SK-N-SH treated with all-trans-retinoic acid at 6 μM for 48 hours (cell line): ENCODE results near the gene LRRC18.

Experiments used
- ATAC-seq: fragments of 200-7000 bp; cut with Tn5 transposase; 3 replicates; pipeline ENCODE4 v1.9.1; 2020; ENCODE audit warnings: mild to moderate bottlenecking, moderate library complexity
- ARNTL ChIP-seq: fragments of 450-650 bp; formaldehyde crosslinking; IDR thresholded peaks from 2 replicates; pipeline ENCODE4 v1.5.0; 2020; ENCODE audit warnings: low read depth, mild to moderate bottlenecking, moderate library complexity, borderline replicate concordance
- BACH2 ChIP-seq: fragments of 250-450 bp; sonication (Bioruptor Pico); IDR thresholded peaks from 2 replicates; pipeline ENCODE4 v1.9.0; 2021; ENCODE audit warnings: mild to moderate bottlenecking, borderline replicate concordance
- CSDC2 ChIP-seq: fragments of 250-450 bp; sonication (Bioruptor Pico); IDR thresholded peaks from 2 replicates; pipeline ENCODE4 v1.5.0; 2020; ENCODE audit warnings: mild to moderate bottlenecking, moderate library complexity
- ESRRG ChIP-seq: fragments of 250-450 bp; sonication (Bioruptor Pico); IDR thresholded peaks from 2 replicates; pipeline ENCODE4 v1.6.1; 2021; ENCODE audit warnings: mild to moderate bottlenecking
- GLIS3 ChIP-seq: fragments of 250-450 bp; sonication (Bioruptor Pico); IDR thresholded peaks from 2 replicates; pipeline ENCODE4 v1.5.0; 2020; ENCODE audit warnings: mild to moderate bottlenecking, moderate library complexity
- ISL1 ChIP-seq: fragments of 250-450 bp; sonication (Bioruptor Pico); IDR thresholded peaks from 2 replicates; pipeline ENCODE4 v2.1.2; 2022; ENCODE audit warnings: mild to moderate bottlenecking, moderate library complexity
- OSR1 ChIP-seq: fragments of 250-450 bp; sonication (Bioruptor Pico); IDR thresholded peaks from 2 replicates; pipeline ENCODE4 v1.8.0; 2022; ENCODE audit warnings: moderate library complexity, mild to moderate bottlenecking, inconsistent platforms
- RARB ChIP-seq: fragments of 250-450 bp; sonication (Bioruptor Pico); IDR thresholded peaks from 2 replicates; pipeline ENCODE4 v1.8.0; 2021; ENCODE audit warnings: mild to moderate bottlenecking, moderate library complexity
- SNAI2 ChIP-seq: fragments of 250-450 bp; sonication (Bioruptor Pico); IDR thresholded peaks from 2 replicates; pipeline ENCODE4 v1.5.0; 2020; ENCODE audit warnings: mild to moderate bottlenecking, moderate library complexity
- TCF4 ChIP-seq: fragments of 250-450 bp; sonication (Bioruptor Pico); IDR thresholded peaks from 2 replicates; pipeline ENCODE4 v1.8.0; 2021; ENCODE audit warnings: mild to moderate bottlenecking, moderate library complexity, borderline replicate concordance
- TOX ChIP-seq: fragments of 250-450 bp; sonication (Bioruptor Pico); IDR thresholded peaks from 2 replicates; pipeline ENCODE4 v1.8.0; 2021; ENCODE audit warnings: mild to moderate bottlenecking, moderate library complexity, borderline replicate concordance
- ZC3H10 ChIP-seq: fragments of 250-450 bp; sonication (Bioruptor Pico); IDR thresholded peaks from 2 replicates; pipeline ENCODE4 v1.5.1; 2021; ENCODE audit warnings: mild to moderate bottlenecking, moderate library complexity
- ZFP3 ChIP-seq: fragments of 250-450 bp; sonication (Bioruptor Pico); IDR thresholded peaks from 2 replicates; pipeline ENCODE4 v1.5.0; 2020; ENCODE audit warnings: mild to moderate bottlenecking, moderate library complexity
- ZFP30 ChIP-seq: fragments of 450-650 bp; formaldehyde crosslinking; IDR thresholded peaks from 2 replicates; pipeline ENCODE4 v1.5.0; 2022; ENCODE audit warnings: mild to moderate bottlenecking, moderate library complexity
- ZNF565 ChIP-seq: fragments of 450-650 bp; formaldehyde crosslinking; conservative IDR thresholded peaks from 2 replicates; pipeline ENCODE4 v1.5.0; 2020; ENCODE audit warnings: low read depth, mild to moderate bottlenecking, moderate library complexity
- ZNF70 ChIP-seq: fragments of 450-650 bp; formaldehyde crosslinking; IDR thresholded peaks from 2 replicates; pipeline ENCODE4 v1.5.0; 2020; ENCODE audit warnings: mild to moderate bottlenecking, moderate library complexity
- ZNF8 ChIP-seq: fragments of 450-650 bp; formaldehyde crosslinking; IDR thresholded peaks from 2 replicates; pipeline ENCODE4 v1.5.0; 2020; ENCODE audit warnings: mild to moderate bottlenecking, moderate library complexity
- TF ChIP-seq, protein P1 (sequence below): fragments of 250-450 bp; sonication (Bioruptor Pico); IDR thresholded peaks from 2 replicates; pipeline ENCODE4 v1.5.1; 2021; ENCODE audit warnings: mild to moderate bottlenecking, moderate library complexity
- TF ChIP-seq, protein P2 (sequence below): fragments of 250-450 bp; sonication (Bioruptor Pico); IDR thresholded peaks from 2 replicates; pipeline ENCODE4 v1.5.1; 2020; ENCODE audit warnings: low read depth, mild to moderate bottlenecking, moderate library complexity
- TF ChIP-seq, protein P3 (sequence below): fragments of 250-450 bp; sonication (Bioruptor Pico); IDR thresholded peaks from 2 replicates; pipeline ENCODE4 v1.5.0; 2020; ENCODE audit warnings: mild to moderate bottlenecking, moderate library complexity
- TF ChIP-seq, protein P4 (sequence below): fragments of 250-450 bp; sonication (Bioruptor Pico); IDR thresholded peaks from 2 replicates; pipeline ENCODE4 v1.8.0; 2020; ENCODE audit warnings: mild to moderate bottlenecking, moderate library complexity, borderline replicate concordance

Gene LRRC18

DNA sequence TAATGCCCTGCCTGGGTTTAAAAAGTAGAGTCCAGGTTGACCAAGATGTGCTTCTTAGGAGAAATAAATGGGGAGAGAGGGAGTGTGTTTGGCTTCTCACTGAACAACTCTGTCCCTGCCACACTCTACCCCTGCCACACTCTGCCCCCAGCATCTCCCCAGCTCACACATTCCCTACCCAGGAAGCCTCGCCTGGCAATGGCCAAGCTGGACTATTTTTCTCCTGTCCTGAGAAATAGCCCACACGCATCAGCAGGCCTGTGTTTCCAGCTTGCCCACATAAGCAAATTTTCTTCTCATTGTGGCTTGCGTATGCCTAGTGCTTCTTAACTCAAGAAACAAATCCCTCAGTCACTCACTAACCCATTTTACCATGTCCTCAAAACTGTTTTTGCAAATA is 1.8 kb downstream of the LRRC18 start:
- no peak for ATAC-seq
- TF ChIP-seq RARB (CRISPR knock-in tag) (no peak), ZNF8 (CRISPR knock-in tag) (no peak), CSDC2 (CRISPR knock-in tag) (no peak), GLIS3 (no peak), OSR1 (CRISPR knock-in tag) (no peak), ZFP30 (CRISPR knock-in tag) (no peak)
- TF ChIP-seq, protein P1, sequence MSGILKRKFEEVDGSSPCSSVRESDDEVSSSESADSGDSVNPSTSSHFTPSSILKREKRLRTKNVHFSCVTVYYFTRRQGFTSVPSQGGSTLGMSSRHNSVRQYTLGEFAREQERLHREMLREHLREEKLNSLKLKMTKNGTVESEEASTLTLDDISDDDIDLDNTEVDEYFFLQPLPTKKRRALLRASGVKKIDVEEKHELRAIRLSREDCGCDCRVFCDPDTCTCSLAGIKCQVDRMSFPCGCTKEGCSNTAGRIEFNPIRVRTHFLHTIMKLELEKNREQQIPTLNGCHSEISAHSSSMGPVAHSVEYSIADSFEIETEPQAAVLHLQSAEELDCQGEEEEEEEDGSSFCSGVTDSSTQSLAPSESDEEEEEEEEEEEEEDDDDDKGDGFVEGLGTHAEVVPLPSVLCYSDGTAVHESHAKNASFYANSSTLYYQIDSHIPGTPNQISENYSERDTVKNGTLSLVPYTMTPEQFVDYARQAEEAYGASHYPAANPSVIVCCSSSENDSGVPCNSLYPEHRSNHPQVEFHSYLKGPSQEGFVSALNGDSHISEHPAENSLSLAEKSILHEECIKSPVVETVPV (CRISPR knock-in tag) = no peak
- TF ChIP-seq, protein P2, sequence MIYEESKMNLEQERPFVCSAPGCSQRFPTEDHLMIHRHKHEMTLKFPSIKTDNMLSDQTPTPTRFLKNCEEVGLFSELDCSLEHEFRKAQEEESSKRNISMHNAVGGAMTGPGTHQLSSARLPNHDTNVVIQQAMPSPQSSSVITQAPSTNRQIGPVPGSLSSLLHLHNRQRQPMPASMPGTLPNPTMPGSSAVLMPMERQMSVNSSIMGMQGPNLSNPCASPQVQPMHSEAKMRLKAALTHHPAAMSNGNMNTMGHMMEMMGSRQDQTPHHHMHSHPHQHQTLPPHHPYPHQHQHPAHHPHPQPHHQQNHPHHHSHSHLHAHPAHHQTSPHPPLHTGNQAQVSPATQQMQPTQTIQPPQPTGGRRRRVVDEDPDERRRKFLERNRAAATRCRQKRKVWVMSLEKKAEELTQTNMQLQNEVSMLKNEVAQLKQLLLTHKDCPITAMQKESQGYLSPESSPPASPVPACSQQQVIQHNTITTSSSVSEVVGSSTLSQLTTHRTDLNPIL (CRISPR knock-in tag) = no peak
- TF ChIP-seq, protein P3, sequence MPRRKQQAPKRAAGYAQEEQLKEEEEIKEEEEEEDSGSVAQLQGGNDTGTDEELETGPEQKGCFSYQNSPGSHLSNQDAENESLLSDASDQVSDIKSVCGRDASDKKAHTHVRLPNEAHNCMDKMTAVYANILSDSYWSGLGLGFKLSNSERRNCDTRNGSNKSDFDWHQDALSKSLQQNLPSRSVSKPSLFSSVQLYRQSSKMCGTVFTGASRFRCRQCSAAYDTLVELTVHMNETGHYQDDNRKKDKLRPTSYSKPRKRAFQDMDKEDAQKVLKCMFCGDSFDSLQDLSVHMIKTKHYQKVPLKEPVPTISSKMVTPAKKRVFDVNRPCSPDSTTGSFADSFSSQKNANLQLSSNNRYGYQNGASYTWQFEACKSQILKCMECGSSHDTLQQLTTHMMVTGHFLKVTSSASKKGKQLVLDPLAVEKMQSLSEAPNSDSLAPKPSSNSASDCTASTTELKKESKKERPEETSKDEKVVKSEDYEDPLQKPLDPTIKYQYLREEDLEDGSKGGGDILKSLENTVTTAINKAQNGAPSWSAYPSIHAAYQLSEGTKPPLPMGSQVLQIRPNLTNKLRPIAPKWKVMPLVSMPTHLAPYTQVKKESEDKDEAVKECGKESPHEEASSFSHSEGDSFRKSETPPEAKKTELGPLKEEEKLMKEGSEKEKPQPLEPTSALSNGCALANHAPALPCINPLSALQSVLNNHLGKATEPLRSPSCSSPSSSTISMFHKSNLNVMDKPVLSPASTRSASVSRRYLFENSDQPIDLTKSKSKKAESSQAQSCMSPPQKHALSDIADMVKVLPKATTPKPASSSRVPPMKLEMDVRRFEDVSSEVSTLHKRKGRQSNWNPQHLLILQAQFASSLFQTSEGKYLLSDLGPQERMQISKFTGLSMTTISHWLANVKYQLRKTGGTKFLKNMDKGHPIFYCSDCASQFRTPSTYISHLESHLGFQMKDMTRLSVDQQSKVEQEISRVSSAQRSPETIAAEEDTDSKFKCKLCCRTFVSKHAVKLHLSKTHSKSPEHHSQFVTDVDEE = no peak

DNA sequence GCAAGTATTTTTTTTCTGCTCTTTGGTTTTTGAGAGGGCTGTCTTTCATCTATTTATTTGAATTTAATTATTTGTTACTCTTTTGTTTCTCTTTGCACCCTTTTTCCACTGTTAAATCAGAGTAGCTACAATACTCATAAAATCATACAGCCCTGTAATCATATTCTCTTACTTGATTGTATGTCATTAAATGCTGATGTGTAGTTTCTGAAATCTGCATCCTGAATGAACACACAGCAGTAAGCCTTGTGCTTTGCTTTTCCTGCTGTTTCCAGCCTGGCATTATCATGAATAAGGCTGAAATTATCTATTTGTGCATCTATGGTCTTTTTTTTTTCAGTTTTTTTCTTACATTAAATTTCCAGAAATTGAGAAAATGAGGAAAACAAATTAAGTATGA is 4.1 kb downstream of the LRRC18 start:
- TF ChIP-seq, protein P2 (CRISPR knock-in tag) = no peak
- TF ChIP-seq ZNF8 (CRISPR knock-in tag) = no peak
- no peak for TF ChIP-seq ESRRG (CRISPR knock-in tag)
- no peak for ATAC-seq

DNA sequence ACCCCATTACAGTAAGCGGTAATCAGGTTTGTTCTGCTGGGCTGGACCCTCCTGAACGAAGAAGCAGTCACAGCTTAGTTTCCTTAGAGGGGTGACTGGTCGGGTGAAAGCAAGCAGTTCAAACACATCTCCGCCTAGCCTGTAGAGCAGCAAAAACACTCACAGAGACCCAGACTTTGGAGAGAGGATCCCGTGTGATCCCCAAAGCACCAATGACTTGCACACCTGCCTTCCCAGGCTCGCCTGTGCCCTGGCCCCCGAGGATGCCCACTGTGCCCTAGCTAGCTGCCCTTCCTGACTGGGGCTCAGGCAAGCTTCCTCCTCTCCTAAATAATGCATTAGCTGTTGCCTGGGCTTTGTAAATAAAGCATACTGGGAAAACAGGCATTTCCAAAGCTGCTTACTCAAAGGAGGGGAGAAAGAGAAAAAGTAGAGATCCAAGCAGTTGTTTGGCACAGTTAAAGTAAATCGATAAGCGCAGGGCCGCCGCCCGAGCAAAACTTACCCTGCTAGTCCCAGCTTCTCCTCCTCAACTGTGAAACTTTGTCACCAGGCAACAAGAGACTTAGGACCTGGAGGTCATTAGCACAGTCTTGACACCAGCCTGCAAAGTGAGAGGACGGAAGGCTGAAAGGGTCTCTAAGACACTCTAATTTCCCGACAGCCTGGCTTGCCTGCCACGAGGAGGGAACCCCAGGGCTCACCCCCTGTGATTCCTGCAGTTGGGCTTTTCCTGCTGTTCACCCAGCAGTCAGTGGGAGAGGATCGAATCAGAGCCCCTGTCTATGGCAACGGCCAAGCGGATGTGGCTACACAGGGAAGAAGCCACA is 4.8 kb downstream of the LRRC18 start:
- ATAC-seq = no peak
- TF ChIP-seq ZC3H10 (CRISPR knock-in tag) (no peak), TOX (no peak), TCF4 (no peak)

DNA sequence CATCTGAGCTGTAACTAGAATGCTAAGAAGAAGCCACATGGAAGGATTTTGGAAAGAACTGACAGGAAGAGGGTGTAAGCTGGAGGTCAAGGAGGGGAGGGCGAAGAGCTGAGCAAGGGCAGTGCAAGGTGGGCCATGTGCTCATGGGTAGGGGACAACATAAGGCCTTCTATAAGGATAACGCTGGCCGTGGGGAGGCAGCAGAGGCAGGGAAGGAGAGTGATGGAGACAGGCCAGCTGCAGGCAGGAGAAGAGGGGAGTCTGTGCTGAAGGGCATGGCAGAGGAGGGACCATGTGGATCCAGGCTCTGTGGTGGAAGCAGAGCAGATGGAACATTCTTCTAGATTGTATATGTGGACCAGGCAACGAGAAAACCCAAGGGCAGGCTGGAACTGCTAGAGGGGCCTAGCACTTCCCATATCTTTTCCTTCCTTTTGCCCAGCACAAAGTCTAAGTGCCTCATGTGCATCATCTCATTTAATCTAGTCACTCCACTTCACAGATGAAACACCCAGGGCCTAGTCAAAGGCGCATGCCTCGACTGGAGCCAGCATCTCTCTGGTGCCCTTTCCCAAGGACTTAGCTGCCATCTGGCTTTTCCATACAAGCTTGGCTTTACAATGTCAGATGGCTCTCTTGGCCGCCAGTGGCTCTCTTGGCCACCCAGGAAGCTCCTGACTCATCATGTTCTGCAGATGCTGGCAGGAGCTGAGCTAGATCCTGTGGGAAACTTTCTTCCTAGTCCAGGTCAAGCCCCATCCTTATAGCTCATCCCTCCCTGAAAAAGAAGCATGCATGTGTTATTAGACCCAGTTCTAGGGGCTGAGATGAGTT is 6.6 kb downstream of the LRRC18 start:
- no peak for ATAC-seq
- TF ChIP-seq, protein P3 = no peak
- TF ChIP-seq ZFP3 (CRISPR knock-in tag) (no peak), OSR1 (CRISPR knock-in tag) (no peak), ISL1 (CRISPR knock-in tag) (no peak), TOX (no peak), ZNF70 (CRISPR knock-in tag) (no peak), ARNTL (CRISPR knock-in tag) (no peak), RARB (CRISPR knock-in tag) (no peak), SNAI2 (no peak), BACH2 (no peak), ZNF8 (CRISPR knock-in tag) (no peak), CSDC2 (CRISPR knock-in tag) (no peak), ZNF565 (no peak), TCF4 (no peak)
- TF ChIP-seq, protein P2 (CRISPR knock-in tag) = no peak
- TF ChIP-seq, protein P4, sequence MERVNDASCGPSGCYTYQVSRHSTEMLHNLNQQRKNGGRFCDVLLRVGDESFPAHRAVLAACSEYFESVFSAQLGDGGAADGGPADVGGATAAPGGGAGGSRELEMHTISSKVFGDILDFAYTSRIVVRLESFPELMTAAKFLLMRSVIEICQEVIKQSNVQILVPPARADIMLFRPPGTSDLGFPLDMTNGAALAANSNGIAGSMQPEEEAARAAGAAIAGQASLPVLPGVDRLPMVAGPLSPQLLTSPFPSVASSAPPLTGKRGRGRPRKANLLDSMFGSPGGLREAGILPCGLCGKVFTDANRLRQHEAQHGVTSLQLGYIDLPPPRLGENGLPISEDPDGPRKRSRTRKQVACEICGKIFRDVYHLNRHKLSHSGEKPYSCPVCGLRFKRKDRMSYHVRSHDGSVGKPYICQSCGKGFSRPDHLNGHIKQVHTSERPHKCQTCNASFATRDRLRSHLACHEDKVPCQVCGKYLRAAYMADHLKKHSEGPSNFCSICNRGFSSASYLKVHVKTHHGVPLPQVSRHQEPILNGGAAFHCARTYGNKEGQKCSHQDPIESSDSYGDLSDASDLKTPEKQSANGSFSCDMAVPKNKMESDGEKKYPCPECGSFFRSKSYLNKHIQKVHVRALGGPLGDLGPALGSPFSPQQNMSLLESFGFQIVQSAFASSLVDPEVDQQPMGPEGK = no peak
